ENCODE data around the gene FAM20C. TPM values are rescaled to one million over a fixed set of nuclear protein-coding genes. Genes with fewer than 3 reads are reported as not detected.

Gene FAM20C
- total RNA-seq, 1 donor from 2014 or later: 21.9 TPM

DNA sequence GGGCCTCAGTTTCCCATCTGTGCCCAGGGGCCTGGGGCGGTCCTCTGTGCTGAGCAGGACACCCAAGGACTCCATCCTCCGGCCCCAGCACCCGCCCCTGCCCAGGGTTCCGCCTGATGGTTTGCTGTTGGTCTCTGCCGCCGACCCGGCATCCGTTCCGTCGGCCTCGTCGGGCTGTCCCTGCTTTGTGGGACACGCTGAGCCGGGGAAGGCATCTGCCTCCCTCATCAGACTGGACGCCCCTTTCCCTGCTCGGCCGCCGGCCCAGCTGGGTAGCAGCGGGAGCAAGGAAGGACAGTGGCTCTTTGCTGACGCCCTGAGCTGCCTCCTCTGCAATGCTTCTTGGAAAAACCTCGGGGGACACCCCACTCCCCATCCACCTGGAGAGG is 39.5 kb downstream of the FAM20C start:
- Mint-ChIP-seq H3K27ac (ENCODE audit: unreplicated experiment) (no peak overlapping the region), H3K4me3 (no peak overlapping the region), H3K4me1 (peaks cover 8% of the 10 kb centered on the region), H3K36me3 (ENCODE audit: low read depth) (no peaks in the 10 kb centered on the region), H3K27me3 (ENCODE audit: low read depth) (no peaks in the 10 kb centered on the region), H3K9me3 (no peaks in the 10 kb centered on the region)
- DNase-seq (ENCODE audit: low read depth, low spot score): no peak
- TF ChIP-seq, protein P1, sequence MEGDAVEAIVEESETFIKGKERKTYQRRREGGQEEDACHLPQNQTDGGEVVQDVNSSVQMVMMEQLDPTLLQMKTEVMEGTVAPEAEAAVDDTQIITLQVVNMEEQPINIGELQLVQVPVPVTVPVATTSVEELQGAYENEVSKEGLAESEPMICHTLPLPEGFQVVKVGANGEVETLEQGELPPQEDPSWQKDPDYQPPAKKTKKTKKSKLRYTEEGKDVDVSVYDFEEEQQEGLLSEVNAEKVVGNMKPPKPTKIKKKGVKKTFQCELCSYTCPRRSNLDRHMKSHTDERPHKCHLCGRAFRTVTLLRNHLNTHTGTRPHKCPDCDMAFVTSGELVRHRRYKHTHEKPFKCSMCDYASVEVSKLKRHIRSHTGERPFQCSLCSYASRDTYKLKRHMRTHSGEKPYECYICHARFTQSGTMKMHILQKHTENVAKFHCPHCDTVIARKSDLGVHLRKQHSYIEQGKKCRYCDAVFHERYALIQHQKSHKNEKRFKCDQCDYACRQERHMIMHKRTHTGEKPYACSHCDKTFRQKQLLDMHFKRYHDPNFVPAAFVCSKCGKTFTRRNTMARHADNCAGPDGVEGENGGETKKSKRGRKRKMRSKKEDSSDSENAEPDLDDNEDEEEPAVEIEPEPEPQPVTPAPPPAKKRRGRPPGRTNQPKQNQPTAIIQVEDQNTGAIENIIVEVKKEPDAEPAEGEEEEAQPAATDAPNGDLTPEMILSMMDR (conservative IDR thresholded peaks at IDR 0.05): no peak

DNA sequence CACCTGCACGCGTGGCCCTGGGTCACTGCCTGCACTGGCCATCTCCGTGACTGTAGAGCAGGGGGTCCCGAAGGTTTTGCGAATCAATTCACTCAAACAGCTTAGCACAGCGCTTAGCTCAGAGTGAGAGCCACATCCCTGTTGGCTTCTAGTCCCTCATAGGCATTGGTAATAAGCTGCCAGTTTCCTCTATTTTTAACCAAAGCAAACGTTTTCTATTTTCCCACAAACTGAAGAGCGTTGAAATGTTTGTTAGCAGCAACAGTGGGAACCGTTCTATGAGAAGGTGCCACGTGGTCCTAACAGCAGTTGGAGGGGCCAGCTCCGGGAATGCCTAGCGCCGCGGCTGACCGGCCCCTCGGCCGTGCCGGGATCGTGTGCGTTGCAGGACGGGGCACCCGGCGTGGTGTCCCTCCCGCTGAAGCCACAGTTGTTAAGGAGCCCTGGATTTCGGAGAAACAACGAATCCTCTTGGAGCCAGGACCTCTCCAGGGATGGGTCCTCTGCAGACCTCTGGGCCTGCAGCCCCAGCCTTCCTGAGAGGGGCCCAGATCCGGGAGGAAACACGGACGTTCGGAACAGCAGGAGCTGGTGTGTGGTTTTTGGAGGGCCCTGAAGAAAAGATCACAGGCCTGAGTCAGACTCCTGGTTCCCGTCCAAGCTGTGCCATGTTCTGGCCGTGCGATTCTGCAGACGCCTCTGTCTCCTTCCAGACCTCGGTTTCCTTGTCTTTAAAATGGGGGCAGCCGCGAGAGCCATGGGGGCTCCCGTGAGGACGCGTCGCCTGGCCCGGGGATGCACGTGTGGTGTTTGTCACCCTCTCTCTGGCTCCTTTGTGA is 40.3 kb downstream of the FAM20C start:
- Mint-ChIP-seq H3K9me3 (no peaks in the 10 kb centered on the region), H3K4me1 (peaks cover 8% of the 10 kb centered on the region), H3K36me3 (ENCODE audit: low read depth) (no peaks in the 10 kb centered on the region), H3K27me3 (ENCODE audit: low read depth) (no peaks in the 10 kb centered on the region), H3K27ac (ENCODE audit: unreplicated experiment) (peak overlapping the region; percentile 7), H3K4me3 (no peak overlapping the region)
- DNase-seq (ENCODE audit: low read depth, low spot score): no peak
- TF ChIP-seq, protein P1 (conservative IDR thresholded peaks at IDR 0.05): no peak

DNA sequence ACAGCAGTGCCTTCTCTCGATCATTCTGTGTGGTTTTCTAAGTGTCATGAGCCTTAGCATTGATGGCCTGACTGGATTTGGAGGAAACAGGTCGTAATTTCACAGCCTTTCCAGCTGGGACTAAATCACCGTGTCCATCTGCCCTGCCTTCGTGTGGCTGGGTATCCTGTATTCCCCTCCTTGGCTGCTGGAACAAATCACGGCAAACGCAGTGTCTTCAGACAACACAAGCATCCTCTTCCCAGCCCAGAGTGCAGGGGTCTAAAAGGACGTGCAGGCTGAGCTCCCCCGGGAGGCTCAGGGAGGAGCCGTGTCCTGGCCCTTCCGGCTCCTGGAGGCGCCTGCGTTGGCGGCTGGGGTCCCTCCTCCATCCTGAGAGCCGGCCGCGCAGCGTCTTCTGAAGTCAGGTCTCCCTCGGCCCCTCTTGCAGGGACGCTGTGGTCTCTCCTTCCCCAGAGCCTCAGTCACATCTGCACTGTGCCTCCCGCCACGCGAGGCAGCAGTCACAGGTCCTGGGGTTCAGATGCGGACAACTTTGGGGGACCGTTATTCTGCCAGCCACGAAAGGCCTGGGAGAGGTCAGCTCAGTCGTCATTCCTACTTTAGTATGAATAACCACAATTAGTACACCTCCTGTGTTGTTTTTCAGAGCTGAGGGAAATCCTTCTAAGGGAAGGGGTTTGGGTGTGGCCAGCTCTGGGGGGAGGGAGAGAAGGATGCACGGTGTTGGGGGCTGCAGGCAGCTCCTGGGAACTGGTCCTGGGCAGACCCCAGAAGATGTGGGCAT is 41.1 kb downstream of the FAM20C start:
- TF ChIP-seq, protein P1 (conservative IDR thresholded peaks at IDR 0.05): no peak
- no peak for DNase-seq (ENCODE audit: low read depth, low spot score)
- peak overlapping the region; percentile 7 for H3K27ac Mint-ChIP-seq (ENCODE audit: unreplicated experiment)
- H3K36me3 Mint-ChIP-seq (ENCODE audit: low read depth): no peaks in the 10 kb centered on the region
- no peaks in the 10 kb centered on the region for H3K27me3 Mint-ChIP-seq (ENCODE audit: low read depth)
- H3K4me3 Mint-ChIP-seq: no peak overlapping the region
- H3K9me3 Mint-ChIP-seq: no peaks in the 10 kb centered on the region
- H3K4me1 Mint-ChIP-seq: peaks cover 8% of the 10 kb centered on the region

DNA sequence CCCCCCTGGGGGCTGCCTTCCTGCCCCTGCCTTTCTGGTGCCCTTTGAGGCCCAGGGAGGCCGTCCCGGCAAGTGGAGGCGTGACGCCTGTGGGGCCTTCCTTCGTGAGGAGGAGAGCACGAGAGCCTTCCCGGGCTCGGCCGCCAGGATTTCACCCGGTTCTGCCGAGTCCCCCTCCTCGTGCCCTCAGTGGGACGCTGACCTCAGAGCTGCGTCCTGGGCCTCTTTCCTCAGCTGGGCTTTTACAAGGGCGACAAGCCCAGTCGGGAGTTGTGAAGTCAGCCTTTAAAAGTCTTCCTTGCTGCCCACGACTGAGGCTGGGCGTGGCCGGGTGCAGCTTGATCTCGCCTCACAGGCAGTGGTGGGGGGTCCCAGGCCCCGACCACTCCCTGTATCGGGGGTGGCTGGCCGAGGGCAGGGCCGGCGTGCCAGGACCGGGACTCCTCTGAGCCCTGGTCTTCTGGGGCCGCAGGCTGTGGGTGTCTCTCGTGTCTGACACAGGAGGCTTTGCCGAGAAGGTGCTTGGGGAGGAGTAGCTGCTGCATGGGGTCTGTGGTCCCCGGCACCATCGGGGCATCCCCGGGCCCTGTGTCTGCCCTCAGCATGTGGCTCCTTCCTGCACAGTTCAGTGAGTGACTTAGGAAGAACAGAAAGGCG is 41.8 kb downstream of the FAM20C start:
- DNase-seq (ENCODE audit: low read depth, low spot score): no peak
- Mint-ChIP-seq H3K27me3 (ENCODE audit: low read depth) (no peaks in the 10 kb centered on the region), H3K36me3 (ENCODE audit: low read depth) (no peaks in the 10 kb centered on the region), H3K4me1 (peaks cover 8% of the 10 kb centered on the region), H3K4me3 (no peak overlapping the region), H3K27ac (ENCODE audit: unreplicated experiment) (peak overlapping the region; percentile 67), H3K9me3 (no peaks in the 10 kb centered on the region)
- TF ChIP-seq, protein P1 (conservative IDR thresholded peaks at IDR 0.05): no peak

DNA sequence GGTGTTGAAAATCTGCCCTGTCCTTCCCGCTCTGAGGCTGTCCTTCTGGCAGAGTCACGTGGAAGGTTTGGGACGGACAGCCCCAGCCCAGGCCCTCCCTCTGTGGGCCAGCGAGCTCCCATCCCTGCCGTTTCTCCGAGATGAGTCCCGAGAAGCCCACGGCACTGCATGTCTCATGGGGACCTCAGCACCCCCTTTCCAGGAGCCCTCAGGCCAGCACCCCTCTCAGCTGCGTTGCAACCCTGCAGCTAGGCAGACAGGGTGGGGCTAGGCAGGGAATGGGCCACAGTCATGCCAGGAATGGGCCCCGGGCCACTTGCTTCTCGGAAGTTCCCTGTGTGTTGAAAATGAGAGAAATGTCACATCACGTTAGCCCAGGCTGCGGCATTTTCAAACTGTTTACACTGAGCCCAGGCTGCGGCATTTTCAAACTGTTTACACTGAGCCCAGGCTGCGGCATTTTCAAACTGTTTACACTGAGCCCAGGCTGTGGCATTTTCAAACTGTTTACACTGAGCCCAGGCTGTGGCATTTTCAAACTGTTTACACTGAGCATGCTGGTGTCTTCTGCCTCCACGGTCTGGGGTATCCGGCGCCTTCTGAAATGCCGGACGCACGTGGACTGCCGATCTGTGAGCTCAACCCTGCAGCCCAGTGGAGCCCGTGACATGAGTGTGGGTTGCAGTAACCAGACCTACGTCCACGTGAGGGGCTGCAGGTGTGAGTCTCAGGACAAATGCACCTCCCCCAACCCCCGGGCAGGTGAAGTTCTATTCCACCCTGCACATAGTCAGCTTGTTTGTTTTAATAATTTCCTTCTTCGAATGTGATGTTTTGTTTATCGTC is 42.6 kb downstream of the FAM20C start:
- no peak for DNase-seq (ENCODE audit: low read depth, low spot score)
- Mint-ChIP-seq H3K4me1 (peaks cover 4% of the 10 kb centered on the region), H3K27ac (ENCODE audit: unreplicated experiment) (peak overlapping the region; percentile 67), H3K4me3 (no peak overlapping the region), H3K9me3 (no peaks in the 10 kb centered on the region), H3K36me3 (ENCODE audit: low read depth) (no peaks in the 10 kb centered on the region), H3K27me3 (ENCODE audit: low read depth) (no peaks in the 10 kb centered on the region)
- TF ChIP-seq, protein P1 (conservative IDR thresholded peaks at IDR 0.05): no peak
